B cell (primary cell): ENCODE measurements around the gene FGFR1OP2. TPM values are rescaled to one million over a fixed set of nuclear protein-coding genes. Genes with fewer than 3 reads are reported as not detected.

Experiments used
- ATAC-seq: fragments of 200-7000 bp; cut with Tn5 transposase; one replicate; pipeline ENCODE4 v1.10.0; 2021; ENCODE audit warnings: low read depth, mild to moderate bottlenecking, moderate number of reproducible peaks, moderate library complexity
- CTCF ChIA-PET: fragments of 350-600 bp; sonication (Branson Sonifier 250); formaldehyde crosslinking; loops from one replicate; lab custom pipeline; 2021; ENCODE audit warnings: antibody characterized with exemption, inconsistent platforms; lab: Charles Lee
- POLR2A ChIA-PET: fragments of 350-600 bp; sonication (Branson Sonifier 250); formaldehyde crosslinking; loops from one replicate; lab custom pipeline; 2021; ENCODE audit warnings: antibody characterized with exemption; lab: Charles Lee
- DNase-seq: peaks from one replicate; pipeline ENCODE4 v3.0.0; 2013
- H2AFZ ChIP-seq: 2 replicates; pipeline ENCODE4 v1.6.1; 2012; ENCODE audit warnings: mild to moderate bottlenecking, low read depth, low read length; ENCODE audit not compliant: insufficient read depth, poor library complexity, severe bottlenecking
- H3K27ac ChIP-seq, 2 donors: 1 replicate in 1 of 2; 2 replicates in 1 of 2; pipeline ENCODE4 v1.5.1; 2012 to 2013; ENCODE audit warnings: low read length in 2 of 2, mild to moderate bottlenecking in 2 of 2, moderate library complexity in 1 of 2
- H3K27me3 ChIP-seq, 4 experiments: fragments of 200-600 bp in 1 of 4; sonication (generic) in 1 of 4; replicated peaks in 1 of 4; 1 replicate in 2 of 4; 2 replicates in 2 of 4; pipeline versions ENCODE4 v1.6.1 to v1.7.0; 2013 to 2016; ENCODE audit warnings: low read length in 3 of 4, mild to moderate bottlenecking in 2 of 4, mixed read lengths in 1 of 4, moderate library complexity in 1 of 4; ENCODE audit not compliant: insufficient read depth in 4 of 4, control insufficient read depth in 3 of 4; ENCODE audit errors: control extremely low read depth in 1 of 4
- H3K36me3 ChIP-seq, 2 experiments: replicated peaks in 1 of 2; 1 replicate in 1 of 2; 2 replicates in 1 of 2; pipeline versions ENCODE4 v1.6.1 to v1.7.1; 2013; ENCODE audit warnings: low read length in 1 of 2; ENCODE audit not compliant: insufficient read depth in 2 of 2, control insufficient read depth in 1 of 2; ENCODE audit errors: control extremely low read depth in 1 of 2, extremely low read depth in 1 of 2
- H3K4me1 ChIP-seq, 2 donors: fragments of 200-600 bp in 1 of 2; sonication (generic) in 1 of 2; 1 replicate in 1 of 2; 2 replicates in 1 of 2; pipeline versions ENCODE4 v1.5.1 to v1.6.1; 2013 to 2017; ENCODE audit warnings: low read length in 2 of 2; ENCODE audit not compliant: control insufficient read depth in 2 of 2, insufficient read depth in 2 of 2
- H3K4me2 ChIP-seq: replicated peaks from 2 replicates; pipeline ENCODE3; 2012; ENCODE audit warnings: mild to moderate bottlenecking, low read depth, low read length; ENCODE audit not compliant: poor library complexity, severe bottlenecking
- H3K4me3 ChIP-seq, 5 experiments: fragments of 200-600 bp in 1 of 5; sonication (generic) in 1 of 5; 1 replicate in 3 of 5; 2 replicates in 2 of 5; pipeline versions ENCODE4 v1.5.1 to v1.7.0; 2011 to 2016; ENCODE audit warnings: low read length in 4 of 5, mild to moderate bottlenecking in 4 of 5, low read depth in 2 of 5, control low read depth in 1 of 5, moderate library complexity in 1 of 5; ENCODE audit not compliant: insufficient read depth in 1 of 5; ENCODE audit errors: control extremely low read depth in 1 of 5, extremely low read depth in 1 of 5
- H3K79me2 ChIP-seq: fragments of 200-600 bp; sonication (generic); one replicate; pipeline ENCODE4 v1.6.0; 2016; ENCODE audit warnings: low read length; ENCODE audit not compliant: control insufficient read depth, insufficient read depth
- H3K9ac ChIP-seq: fragments of 200-600 bp; sonication (generic); 2 replicates; pipeline ENCODE4 v1.6.1; 2017; ENCODE audit warnings: mild to moderate bottlenecking, low read length, moderate library complexity
- H3K9me3 ChIP-seq, 3 donors: one replicate each; pipeline versions ENCODE4 v1.6.1 to v1.7.1; 2013; ENCODE audit warnings: low read length in 2 of 3; ENCODE audit not compliant: control insufficient read depth in 2 of 3, insufficient read depth in 1 of 3; ENCODE audit errors: control extremely low read depth in 1 of 3
- H4K20me1 ChIP-seq: 2 replicates; pipeline ENCODE4 v1.6.0; 2012; ENCODE audit warnings: mild to moderate bottlenecking, low read length; ENCODE audit not compliant: insufficient read depth, control insufficient read depth, poor library complexity, severe bottlenecking
- H3K27ac Mint-ChIP-seq: one replicate; pipeline ENCODE4 v1.8.0; 2021; ENCODE audit warnings: mixed read lengths
- H3K27me3 Mint-ChIP-seq: one replicate; pipeline ENCODE4 v1.8.0; 2021; ENCODE audit warnings: mixed read lengths
- H3K4me1 Mint-ChIP-seq: one replicate; pipeline ENCODE4 v1.8.0; 2021; ENCODE audit warnings: mixed read lengths
- H3K4me3 Mint-ChIP-seq: one replicate; pipeline ENCODE4 v1.8.0; 2021; ENCODE audit warnings: mixed read lengths
- H3K9me3 Mint-ChIP-seq: one replicate; pipeline ENCODE4 v1.8.0; 2022; ENCODE audit warnings: mixed read lengths; ENCODE audit not compliant: insufficient read depth
- EZH2 ChIP-seq: IDR thresholded peaks from 2 replicates; pipeline ENCODE4 v1.6.1; 2012; ENCODE audit warnings: borderline replicate concordance, low read depth, mild to moderate bottlenecking, moderate library complexity, low read length; ENCODE audit not compliant: insufficient read depth, poor library complexity, severe bottlenecking
- WGBS: methylation state at CpG from one replicate; pipeline ENCODE4 v1.1.5; 2013; ENCODE audit warnings: missing lambda C conversion rate; ENCODE audit not compliant: insufficient coverage; 5-methylcytosine and 5-hydroxymethylcytosine counted together
- intact Hi-C: fragments of 100-400 bp; cut with micrococcal nuclease; formaldehyde crosslinking; loops from one replicate; pipeline ENCODE4 v1.10.0; 2022
- polyA plus RNA-seq: library from polyadenylated mRNA; depleted of rRNA; stranded (reverse); fragments of >200 nt; gene quantifications from 2 replicates; pipeline ENCODE4 v1.2.3, GENCODE V29; 2012
- total RNA-seq, 2 donors: library from RNA; stranded (reverse); fragments of 120-200 nt in 1 of 2; gene quantifications; 1 replicate in 1 of 2; 2 replicates in 1 of 2; pipeline versions ENCODE4 v1.2.3 to v1.2.4, GENCODE V29; 2013 to 2022
- TF ChIP-seq, protein P1 (sequence below): fragments of 200-600 bp; IDR thresholded peaks from one replicate; pipeline ENCODE4 v1.8.0; 2022; ENCODE audit warnings: antibody characterized with exemption, mild to moderate bottlenecking

Gene FGFR1OP2
- total and polyA plus RNA-seq, 2 donors (not counting 1 experiment from before 2014, with no cell fraction given): 22.3 to 64.3 TPM

GRCh38 chr12:26991826-26992225 lies 53.6 kb downstream of the FGFR1OP2 start:
- ChIA-PET CTCF (interaction anchor here (1.6 kb wide), 1 partner anchor 17 kb away, joined by 7 read pairs; no protein-coding TSS in a partner anchor), POLR2A (no interaction called here)
- Histone ChIP-seq H3K27me3 (no peaks in the 10 kb centered on the region), H3K79me2 (no peaks in the 10 kb centered on the region), H3K9ac (no peak overlapping the region), H3K9me3 (no peaks in the 10 kb centered on the region), H3K36me3 (peaks cover 4 to 43% of the 10 kb centered on the region in 2 experiments), H3K4me2 (no peak overlapping the region), H4K20me1 (no peaks in the 10 kb centered on the region), H3K27ac (no peak overlapping the region), H2AFZ (no peak overlapping the region), H3K4me3 (no peak overlapping the region), H3K4me1 (no peaks in the 10 kb centered on the region)
- DNase-seq: no peak
- TF ChIP-seq, protein P1, sequence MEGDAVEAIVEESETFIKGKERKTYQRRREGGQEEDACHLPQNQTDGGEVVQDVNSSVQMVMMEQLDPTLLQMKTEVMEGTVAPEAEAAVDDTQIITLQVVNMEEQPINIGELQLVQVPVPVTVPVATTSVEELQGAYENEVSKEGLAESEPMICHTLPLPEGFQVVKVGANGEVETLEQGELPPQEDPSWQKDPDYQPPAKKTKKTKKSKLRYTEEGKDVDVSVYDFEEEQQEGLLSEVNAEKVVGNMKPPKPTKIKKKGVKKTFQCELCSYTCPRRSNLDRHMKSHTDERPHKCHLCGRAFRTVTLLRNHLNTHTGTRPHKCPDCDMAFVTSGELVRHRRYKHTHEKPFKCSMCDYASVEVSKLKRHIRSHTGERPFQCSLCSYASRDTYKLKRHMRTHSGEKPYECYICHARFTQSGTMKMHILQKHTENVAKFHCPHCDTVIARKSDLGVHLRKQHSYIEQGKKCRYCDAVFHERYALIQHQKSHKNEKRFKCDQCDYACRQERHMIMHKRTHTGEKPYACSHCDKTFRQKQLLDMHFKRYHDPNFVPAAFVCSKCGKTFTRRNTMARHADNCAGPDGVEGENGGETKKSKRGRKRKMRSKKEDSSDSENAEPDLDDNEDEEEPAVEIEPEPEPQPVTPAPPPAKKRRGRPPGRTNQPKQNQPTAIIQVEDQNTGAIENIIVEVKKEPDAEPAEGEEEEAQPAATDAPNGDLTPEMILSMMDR: no peak
- no peak for TF ChIP-seq EZH2
- WGBS: no CpG with 5 or more reads among the region's 4 CpGs
- ATAC-seq: no peak
- H3K4me3 Mint-ChIP-seq: no peak overlapping the region
- H3K4me1 Mint-ChIP-seq: no peaks in the 10 kb centered on the region
- no peaks in the 10 kb centered on the region for H3K9me3 Mint-ChIP-seq
- no peaks in the 10 kb centered on the region for H3K27me3 Mint-ChIP-seq
- H3K27ac Mint-ChIP-seq: no peak overlapping the region
- intact Hi-C loops: no loop called here

DNA sequence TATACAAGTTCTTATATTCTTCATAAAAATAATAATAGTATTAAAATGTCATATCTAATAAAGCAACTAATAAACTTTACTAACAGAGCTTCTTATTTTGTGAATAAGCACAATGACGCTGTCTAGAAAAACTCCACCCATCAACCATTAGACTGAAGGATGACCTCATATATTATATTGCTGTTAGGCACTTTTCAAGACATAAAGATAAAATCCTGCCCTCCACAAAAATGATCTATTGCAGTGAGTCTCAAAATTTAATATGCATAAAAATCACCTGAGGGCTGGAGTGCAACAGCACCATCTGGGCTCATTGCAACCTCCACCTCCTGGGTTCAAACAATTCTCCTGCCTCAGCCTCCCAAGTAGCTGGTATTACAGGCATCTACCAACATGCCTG lies 55.8 kb downstream of the FGFR1OP2 start:
- H3K9me3 ChIP-seq: peaks cover 0 to 5% (median 0%) of the 10 kb centered on the region in 3 donors
- no peak overlapping the region for H3K27ac Mint-ChIP-seq
- H3K9ac ChIP-seq: no peak overlapping the region
- ChIA-PET POLR2A (no interaction called here), CTCF (interaction anchor here (0.8 kb wide), 1 partner anchor 21 kb away, joined by 3 read pairs; no protein-coding TSS in a partner anchor)
- H4K20me1 ChIP-seq: no peaks in the 10 kb centered on the region
- peaks cover 0 to 10% of the 10 kb centered on the region in 2 donors for H3K4me1 ChIP-seq
- no peaks in the 10 kb centered on the region for H3K27me3 ChIP-seq
- H3K27me3 Mint-ChIP-seq: no peaks in the 10 kb centered on the region
- H3K27ac ChIP-seq: no peak overlapping the region
- TF ChIP-seq, protein P1: no peak
- no peak for TF ChIP-seq EZH2
- no peaks in the 10 kb centered on the region for H3K9me3 Mint-ChIP-seq
- peaks cover 16% of the 10 kb centered on the region for H3K4me1 Mint-ChIP-seq
- no peak overlapping the region for H3K4me3 ChIP-seq
- WGBS: no CpG with 5 or more reads among the region's 1 CpG
- no peak overlapping the region for H2AFZ ChIP-seq
- no peak overlapping the region for H3K4me3 Mint-ChIP-seq
- DNase-seq: no peak
- no peak overlapping the region for H3K4me2 ChIP-seq
- intact Hi-C loops: no loop called here
- peaks cover 0 to 52% of the 10 kb centered on the region in 2 experiments for H3K36me3 ChIP-seq
- peaks cover 8% of the 10 kb centered on the region for H3K79me2 ChIP-seq
- ATAC-seq: no peak
